Loucy (cell line): Measurements from ENCODE around the gene SETBP1.

ENCODE experiments used
- H2AFZ ChIP-seq: fragments of 200-600 bp; sonication (generic); 2 replicates; pipeline ENCODE4 v1.6.0; 2016; ENCODE audit warnings: antibody characterized with exemption, mild to moderate bottlenecking, low read length, moderate library complexity
- H3F3A ChIP-seq: fragments of 200-600 bp; 2 replicates; pipeline ENCODE4 v1.6.0; 2016; ENCODE audit warnings: antibody characterized with exemption, low read depth, mild to moderate bottlenecking
- H3K27me3 ChIP-seq: fragments of 200-600 bp; sonication (generic); 2 replicates; pipeline ENCODE4 v1.6.1; 2014; ENCODE audit warnings: low read length, mild to moderate bottlenecking; ENCODE audit not compliant: insufficient read depth, poor library complexity, severe bottlenecking
- H3K36me3 ChIP-seq: fragments of 200-600 bp; sonication (generic); 2 replicates; pipeline ENCODE4 v1.6.1; 2016; ENCODE audit warnings: low read length; ENCODE audit not compliant: insufficient read depth
- H3K4me1 ChIP-seq: fragments of 200-600 bp; sonication (generic); 2 replicates; pipeline ENCODE4 v1.5.1; 2014; ENCODE audit warnings: low read length, mild to moderate bottlenecking; ENCODE audit not compliant: insufficient read depth, poor library complexity, severe bottlenecking
- H3K4me2 ChIP-seq: fragments of 200-600 bp; sonication (generic); 2 replicates; pipeline ENCODE4 v1.6.0; 2014; ENCODE audit warnings: antibody characterized with exemption, low read length, low read depth, mild to moderate bottlenecking; ENCODE audit not compliant: poor library complexity, severe bottlenecking
- H3K4me3 ChIP-seq: fragments of 200-600 bp; sonication (generic); 2 replicates; pipeline ENCODE4 v1.5.1; 2014; ENCODE audit warnings: low read length, mild to moderate bottlenecking, mixed read lengths; ENCODE audit not compliant: poor library complexity, severe bottlenecking
- H3K79me2 ChIP-seq: fragments of 200-600 bp; sonication (generic); 2 replicates; pipeline ENCODE4 v1.6.1; 2014; ENCODE audit warnings: low read length; ENCODE audit not compliant: insufficient read depth
- H3K9ac ChIP-seq: fragments of 200-600 bp; sonication (generic); 2 replicates; pipeline ENCODE4 v1.6.0; 2014; ENCODE audit warnings: mild to moderate bottlenecking, low read depth, low read length, moderate library complexity; ENCODE audit not compliant: poor library complexity, severe bottlenecking
- H3K9me2 ChIP-seq: fragments of 200-600 bp; sonication (generic); replicated peaks from 2 replicates; pipeline ENCODE4 v1.6.1; 2016; ENCODE audit warnings: low read depth, low read length, mixed read lengths
- H3K9me3 ChIP-seq: fragments of 200-600 bp; sonication (generic); 2 replicates; pipeline ENCODE4 v1.6.1; 2014; ENCODE audit warnings: mild to moderate bottlenecking, antibody characterized with exemption, low read length, low read depth; ENCODE audit not compliant: insufficient read depth
- H4K20me1 ChIP-seq: fragments of 200-600 bp; sonication (generic); 2 replicates; pipeline ENCODE4 v1.6.0; 2014; ENCODE audit warnings: antibody characterized with exemption, low read length, mild to moderate bottlenecking; ENCODE audit not compliant: insufficient read depth, poor library complexity, severe bottlenecking
- EZH2phosphoT487 ChIP-seq: fragments of 200-600 bp; IDR thresholded peaks from 2 replicates; pipeline ENCODE4 v1.6.1; 2018; ENCODE audit warnings: antibody characterized with exemption, mild to moderate bottlenecking, moderate library complexity, borderline replicate concordance
- TF ChIP-seq, protein P1 (sequence below): fragments of 200-600 bp; sonication (generic); conservative IDR thresholded peaks from 2 replicates; pipeline ENCODE4 v1.5.1; 2014; ENCODE audit warnings: mild to moderate bottlenecking, antibody characterized with exemption, low read length

The SETBP1 gene

DNA sequence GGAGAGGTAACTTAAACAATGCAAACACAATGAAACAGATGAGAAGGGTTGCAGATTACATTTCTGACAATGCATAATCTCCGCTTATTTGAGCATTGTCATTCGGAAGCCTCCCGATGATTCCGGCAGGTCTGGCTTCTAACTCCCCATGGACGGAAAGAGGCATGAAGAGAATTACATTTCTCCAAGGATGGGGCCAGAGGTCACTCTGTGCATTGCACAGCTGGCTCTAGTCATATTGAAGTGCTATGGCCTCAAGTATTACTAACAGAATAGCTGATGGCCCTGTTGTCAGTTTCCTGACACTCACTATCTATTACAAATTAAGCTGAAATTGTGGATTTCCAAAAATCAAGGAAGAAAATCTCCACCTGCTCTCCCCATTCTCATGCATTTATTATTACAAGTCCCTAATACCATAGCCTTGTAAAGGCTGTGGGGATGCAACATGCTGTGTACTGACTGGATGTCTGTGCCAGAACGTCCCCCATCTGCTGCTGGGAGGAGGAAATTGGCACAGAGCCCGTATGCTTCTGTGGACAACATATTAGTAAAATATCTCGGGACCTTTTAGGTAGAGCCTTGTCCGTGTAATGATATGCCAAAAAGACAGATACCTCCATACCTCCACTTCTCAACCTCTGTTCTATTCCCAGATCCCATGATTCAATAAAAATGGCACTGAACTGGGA, 168.1 kb downstream of the SETBP1 start:
- Histone ChIP-seq H3K79me2 (peaks cover 11% of the 10 kb centered on the region), H3K4me2 (no peak overlapping the region)

DNA sequence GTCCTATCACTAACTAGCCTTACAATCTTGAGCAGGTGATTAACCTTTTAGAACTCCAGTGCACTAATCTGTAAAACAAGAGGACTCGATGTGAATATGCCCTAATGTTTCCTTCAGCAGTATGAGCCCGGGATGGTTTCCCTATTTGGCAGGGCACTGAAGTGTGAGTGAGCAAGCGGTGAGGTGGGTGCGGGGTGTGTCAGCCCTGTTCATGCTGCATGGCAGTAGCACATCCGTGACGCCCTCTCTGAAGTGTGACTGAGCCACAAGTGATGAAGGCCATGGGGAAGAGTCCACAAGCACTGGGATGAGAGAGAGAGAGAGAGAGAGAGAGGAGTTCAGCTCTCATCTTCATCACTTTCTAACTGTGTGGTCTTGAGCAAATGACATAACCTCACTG, 168.7 kb downstream of the SETBP1 start:
- Histone ChIP-seq H3K9ac (no peak overlapping the region), H3K4me2 (no peak overlapping the region), H2AFZ (no peak overlapping the region), H3K36me3 (no peaks in the 10 kb centered on the region; the same call in 1 of the 2 replicates), H3K9me2 (no peaks in the 10 kb centered on the region), H3K9me3 (no peaks in the 10 kb centered on the region), H3F3A (no peaks in the 10 kb centered on the region), H3K4me1 (peaks cover 11% of the 10 kb centered on the region), H3K27me3 (no peaks in the 10 kb centered on the region), H4K20me1 (no peaks in the 10 kb centered on the region), H3K4me3 (no peak overlapping the region), H3K79me2 (peaks cover 10% of the 10 kb centered on the region)
- TF ChIP-seq, protein P1, sequence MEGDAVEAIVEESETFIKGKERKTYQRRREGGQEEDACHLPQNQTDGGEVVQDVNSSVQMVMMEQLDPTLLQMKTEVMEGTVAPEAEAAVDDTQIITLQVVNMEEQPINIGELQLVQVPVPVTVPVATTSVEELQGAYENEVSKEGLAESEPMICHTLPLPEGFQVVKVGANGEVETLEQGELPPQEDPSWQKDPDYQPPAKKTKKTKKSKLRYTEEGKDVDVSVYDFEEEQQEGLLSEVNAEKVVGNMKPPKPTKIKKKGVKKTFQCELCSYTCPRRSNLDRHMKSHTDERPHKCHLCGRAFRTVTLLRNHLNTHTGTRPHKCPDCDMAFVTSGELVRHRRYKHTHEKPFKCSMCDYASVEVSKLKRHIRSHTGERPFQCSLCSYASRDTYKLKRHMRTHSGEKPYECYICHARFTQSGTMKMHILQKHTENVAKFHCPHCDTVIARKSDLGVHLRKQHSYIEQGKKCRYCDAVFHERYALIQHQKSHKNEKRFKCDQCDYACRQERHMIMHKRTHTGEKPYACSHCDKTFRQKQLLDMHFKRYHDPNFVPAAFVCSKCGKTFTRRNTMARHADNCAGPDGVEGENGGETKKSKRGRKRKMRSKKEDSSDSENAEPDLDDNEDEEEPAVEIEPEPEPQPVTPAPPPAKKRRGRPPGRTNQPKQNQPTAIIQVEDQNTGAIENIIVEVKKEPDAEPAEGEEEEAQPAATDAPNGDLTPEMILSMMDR = no peak
- no peak for TF ChIP-seq EZH2phosphoT487

More for the DNA sequence above, 168.1 kb downstream of the SETBP1 start:
- Histone ChIP-seq H2AFZ (no peak overlapping the region), H3K36me3 (no peaks in the 10 kb centered on the region; the same call in 1 of the 2 replicates), H3K4me3 (no peak overlapping the region), H3K9ac (no peak overlapping the region), H3K4me1 (peaks cover 11% of the 10 kb centered on the region), H3F3A (no peaks in the 10 kb centered on the region), H4K20me1 (no peaks in the 10 kb centered on the region), H3K9me2 (no peaks in the 10 kb centered on the region), H3K9me3 (no peaks in the 10 kb centered on the region), H3K27me3 (no peaks in the 10 kb centered on the region)
- TF ChIP-seq, protein P1 = no peak
- TF ChIP-seq EZH2phosphoT487 = no peak

- Histone ChIP-seq H3K4me1 (peaks cover 11% of the 10 kb centered on the region), H4K20me1 (no peaks in the 10 kb centered on the region), H3K9me2 (no peaks in the 10 kb centered on the region), H3K79me2 (peaks cover 10% of the 10 kb centered on the region), H3K9ac (no peak overlapping the region), H3K4me3 (no peak overlapping the region), H3K27me3 (no peaks in the 10 kb centered on the region), H2AFZ (no peak overlapping the region), H3K4me2 (no peak overlapping the region), H3K36me3 (no peaks in the 10 kb centered on the region; the same call in 1 of the 2 replicates), H3K9me3 (no peaks in the 10 kb centered on the region), H3F3A (no peaks in the 10 kb centered on the region)
- TF ChIP-seq EZH2phosphoT487 = no peak
- TF ChIP-seq, protein P1 = no peak
Observed at GRCh38 chr18:44850001-44850400, 169.3 kb downstream of the SETBP1 start.
